ENCODE results near the gene PPP2R3A. TPM values are rescaled to one million over a fixed set of nuclear protein-coding genes. Genes with fewer than 3 reads are reported as not detected.

PPP2R3A gene
- total and polyA plus RNA-seq, 9 of the 15 experiments (the other 6 are each of a cell fraction or from before 2014, with no cell fraction given), result 0.10 to 0.50 (median 0.24) TPM

DNA sequence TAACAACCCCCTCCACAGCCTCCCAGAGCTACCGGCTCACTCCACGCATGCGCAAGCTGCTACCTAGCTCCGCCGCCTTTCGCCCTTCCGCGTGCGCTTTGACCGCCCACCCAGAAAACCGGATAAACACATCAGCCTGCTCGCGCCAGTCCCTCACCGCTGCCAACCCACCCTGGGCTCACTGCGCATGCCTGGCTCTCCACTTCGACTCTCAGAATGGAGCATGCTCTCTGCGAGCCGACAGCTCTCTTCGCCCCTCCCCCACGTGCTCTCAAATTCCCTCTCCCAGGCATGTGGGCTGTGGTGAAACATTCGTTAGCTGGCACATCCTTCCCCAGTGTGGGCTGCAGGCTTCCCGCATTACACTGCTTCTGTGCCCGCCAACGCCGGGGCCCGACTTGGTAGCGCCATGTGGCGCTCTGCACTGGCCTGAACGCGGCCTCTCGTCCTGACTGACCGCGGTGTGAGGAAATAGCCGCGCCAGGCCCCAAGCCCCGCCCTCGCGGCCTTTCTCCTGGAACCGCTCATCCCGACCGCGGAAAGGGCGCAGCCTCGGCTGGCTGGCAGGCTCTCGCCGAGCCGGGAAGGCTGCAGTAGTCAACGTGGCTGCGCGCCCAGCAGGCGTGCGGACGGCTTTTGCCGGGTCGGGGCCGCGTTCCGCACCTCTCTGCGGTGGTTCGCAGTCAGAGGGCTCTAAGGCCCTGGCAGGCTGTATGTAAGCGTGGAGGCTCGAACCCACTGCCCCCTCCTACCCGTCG is 231.1 kb downstream of the PPP2R3A start (continued):
- TF ChIP-seq RBFOX2 (IDR thresholded peaks at IDR 0.05; ENCODE audit: low read depth, low read length), result peak; percentile 97
- TF ChIP-seq TEAD1 (CRISPR knock-in tag; IDR thresholded peaks at IDR 0.05), result peak in 1 of 2 experiments; percentile 83; a peak in 1 of 4 replicates
- TF ChIP-seq EP300 (IDR thresholded peaks at IDR 0.05; ENCODE audit: low read length), result no peak
- TF ChIP-seq TGIF2 (CRISPR knock-in tag; IDR thresholded peaks at IDR 0.05), result no peak
- peak; percentile 87 for TF ChIP-seq ZNF431 (CRISPR knock-in tag; IDR thresholded peaks at IDR 0.05)
- no peak for TF ChIP-seq BRCA1 (IDR thresholded peaks at IDR 0.05)
- TF ChIP-seq BRCA1 (CRISPR knock-in tag; IDR thresholded peaks at IDR 0.05), result no peak
- no peak for TF ChIP-seq TFAM (CRISPR knock-in tag; conservative IDR thresholded peaks at IDR 0.05)
- TF ChIP-seq, protein P1, sequence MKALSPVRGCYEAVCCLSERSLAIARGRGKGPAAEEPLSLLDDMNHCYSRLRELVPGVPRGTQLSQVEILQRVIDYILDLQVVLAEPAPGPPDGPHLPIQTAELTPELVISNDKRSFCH (CRISPR knock-in tag; IDR thresholded peaks at IDR 0.05), result no peak
- TF ChIP-seq, protein P1 (tag; IDR thresholded peaks at IDR 0.05), result peak; percentile 85
- TF ChIP-seq RB1 (IDR thresholded peaks at IDR 0.05; ENCODE audit: low read depth), result peak; percentile 42; the same call in 1 of the 2 replicates
- TF ChIP-seq, protein P2, sequence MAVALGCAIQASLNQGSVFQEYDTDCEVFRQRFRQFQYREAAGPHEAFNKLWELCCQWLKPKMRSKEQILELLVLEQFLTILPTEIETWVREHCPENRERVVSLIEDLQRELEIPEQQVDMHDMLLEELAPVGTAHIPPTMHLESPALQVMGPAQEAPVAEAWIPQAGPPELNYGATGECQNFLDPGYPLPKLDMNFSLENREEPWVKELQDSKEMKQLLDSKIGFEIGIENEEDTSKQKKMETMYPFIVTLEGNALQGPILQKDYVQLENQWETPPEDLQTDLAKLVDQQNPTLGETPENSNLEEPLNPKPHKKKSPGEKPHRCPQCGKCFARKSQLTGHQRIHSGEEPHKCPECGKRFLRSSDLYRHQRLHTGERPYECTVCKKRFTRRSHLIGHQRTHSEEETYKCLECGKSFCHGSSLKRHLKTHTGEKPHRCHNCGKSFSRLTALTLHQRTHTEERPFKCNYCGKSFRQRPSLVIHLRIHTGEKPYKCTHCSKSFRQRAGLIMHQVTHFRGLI (CRISPR knock-in tag; IDR thresholded peaks at IDR 0.05), result no peak
- TF ChIP-seq ATF1 (CRISPR knock-in tag; IDR thresholded peaks at IDR 0.05), result no peak
- peak; percentile 61; the same call in 1 of the 2 replicates for TF ChIP-seq ATF1 (tag; IDR thresholded peaks at IDR 0.05)
- peak; percentile 89; the same call in 1 of the 2 replicates for TF ChIP-seq RNF2 (IDR thresholded peaks at IDR 0.05)
- TF ChIP-seq, protein P3, sequence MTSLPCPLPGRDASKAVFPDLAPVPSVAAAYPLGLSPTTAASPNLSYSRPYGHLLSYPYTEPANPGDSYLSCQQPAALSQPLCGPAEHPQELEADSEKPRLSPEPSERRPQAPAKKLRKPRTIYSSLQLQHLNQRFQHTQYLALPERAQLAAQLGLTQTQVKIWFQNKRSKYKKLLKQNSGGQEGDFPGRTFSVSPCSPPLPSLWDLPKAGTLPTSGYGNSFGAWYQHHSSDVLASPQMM (CRISPR knock-in tag; IDR thresholded peaks at IDR 0.05), result no peak
- peak; percentile 65; the same call in 1 of the 2 replicates for TF ChIP-seq MXI1 (IDR thresholded peaks at IDR 0.05; ENCODE audit: low read depth, low read length)
- peak; percentile 73 for TF ChIP-seq FIP1L1 (IDR thresholded peaks at IDR 0.05; ENCODE audit: low read depth, low read length, poor library complexity, severe bottlenecking)
- TF ChIP-seq ARNT (IDR thresholded peaks at IDR 0.05), result 0 out of 4 replicates have a peak, but pooled peaks of 1 of the 2 experiments have one; percentile 75
- TF ChIP-seq XRCC5 (IDR thresholded peaks at IDR 0.05; ENCODE audit: low read depth, low read length), result no peak
- no peak for TF ChIP-seq MCM5 (IDR thresholded peaks at IDR 0.05; ENCODE audit: low read depth)
- TF ChIP-seq ZNF79 (CRISPR knock-in tag; IDR thresholded peaks at IDR 0.05; ENCODE audit: low read depth), result no peak
- TF ChIP-seq CBX8 (IDR thresholded peaks at IDR 0.05; ENCODE audit: borderline replicate concordance, extremely low read depth, low read depth, low read length, poor library complexity, severe bottlenecking), result no peak
- TF ChIP-seq POU5F1 (IDR thresholded peaks at IDR 0.05; ENCODE audit: borderline replicate concordance, low read depth, low read length, partially characterized antibody), result no peak
- no peak for TF ChIP-seq ZC3H4 (CRISPR knock-in tag; IDR thresholded peaks at IDR 0.05; ENCODE audit: borderline replicate concordance)
- peak; percentile 97 for TF ChIP-seq POLR2G (IDR thresholded peaks at IDR 0.05; ENCODE audit: low read depth, low read length)
- no peak; the same call in 1 of the 2 replicates for TF ChIP-seq CREB1 (IDR thresholded peaks at IDR 0.05)
- TF ChIP-seq CREB1 (CRISPR knock-in tag; IDR thresholded peaks at IDR 0.05), result peak; percentile 50; the same call in 1 of the 2 replicates
- no peak for TF ChIP-seq C11orf30 (IDR thresholded peaks at IDR 0.05; ENCODE audit: low read depth)

Measured in K562 (cell line).